Endothelial cell of umbilical vein (primary cell): ENCODE data around the gene NIPBL. TPM values are rescaled to one million over a fixed set of nuclear protein-coding genes. Genes with fewer than 3 reads are reported as not detected.

ENCODE experiments used
- BruUV-seq: library from RNA; stranded (reverse); fragments of 400-500 nt; replicated peaks from 2 replicates; lab custom pipeline; 2021; lab: Mats Ljungman, UMichigan
- CTCF ChIA-PET: fragments of 300-600, 350-600 bp; sonication (Branson Sonifier 250); formaldehyde crosslinking; loops from one replicate; lab custom pipeline; 2021; ENCODE audit warnings: antibody characterized with exemption, inconsistent platforms; lab: Charles Lee
- POLR2A ChIA-PET: fragments of 300-600, 350-600 bp; sonication (Branson Sonifier 250); formaldehyde crosslinking; loops from one replicate; lab custom pipeline; 2021; ENCODE audit warnings: antibody characterized with exemption, inconsistent platforms; lab: Charles Lee
- DNase-seq: peaks from one replicate; pipeline ENCODE4 v3.0.0-alpha.2; 2011; ENCODE audit warnings: low read depth, low spot score
- FAIRE-seq: peaks from 2 replicates; lab custom pipeline; 2011; peaks lifted over from hg19 to GRCh38; lab: Jason Lieb, UNC
- H2AFZ ChIP-seq: 2 replicates; pipeline ENCODE4 v1.6.0; 2012; ENCODE audit warnings: low read depth, low read length, control low read depth, inconsistent platforms
- H3K27ac ChIP-seq: 2 replicates; pipeline ENCODE4 v1.5.1; 2011; ENCODE audit warnings: low read depth, mild to moderate bottlenecking, control low read depth, low read length, moderate library complexity; ENCODE audit not compliant: insufficient read depth
- H3K27me3 ChIP-seq, 2 experiments: 2 replicates each; pipeline versions ENCODE4 v1.6.0 to v1.6.1; 2011; ENCODE audit warnings: low read length in 2 of 2, mixed read lengths in 1 of 2; ENCODE audit not compliant: control insufficient read depth in 2 of 2, insufficient read depth in 2 of 2
- H3K36me3 ChIP-seq, 2 experiments: 2 replicates in 1 of 2; 3 replicates in 1 of 2; pipeline ENCODE4 v1.5.1; 2011; ENCODE audit warnings: low read length in 2 of 2, mild to moderate bottlenecking in 1 of 2, moderate library complexity in 1 of 2; ENCODE audit not compliant: control insufficient read depth in 2 of 2, insufficient read depth in 2 of 2; ENCODE audit errors: extremely low read depth in 1 of 2
- H3K4me1 ChIP-seq: 3 replicates; pipeline ENCODE4 v1.5.1; 2011; ENCODE audit warnings: mild to moderate bottlenecking, low read length; ENCODE audit not compliant: control insufficient read depth, insufficient read depth; ENCODE audit errors: extremely low read depth
- H3K4me2 ChIP-seq: 2 replicates; pipeline ENCODE4 v1.6.1; 2011; ENCODE audit warnings: low read length, control low read depth, mixed read lengths; ENCODE audit not compliant: insufficient read depth
- H3K4me3 ChIP-seq, 3 experiments: fragments of 200-600 bp in 1 of 3; sonication (generic), shearing (Covaris generic) in 1 of 3; replicated peaks in 1 of 3; 2 replicates each; pipeline ENCODE4 v1.5.1; 2011 to 2016; ENCODE audit warnings: control low read depth in 3 of 3, low read length in 3 of 3, mild to moderate bottlenecking in 2 of 3, inconsistent platforms in 1 of 3, low read depth in 1 of 3, moderate library complexity in 1 of 3; ENCODE audit not compliant: insufficient read depth in 1 of 3
- H3K79me2 ChIP-seq: 2 replicates; pipeline ENCODE4 v1.6.0; 2012; ENCODE audit warnings: low read length, inconsistent platforms; ENCODE audit not compliant: control insufficient read depth, insufficient read depth
- H3K9ac ChIP-seq: replicated peaks from 2 replicates; pipeline ENCODE3; 2011; ENCODE audit warnings: low read length, control low read depth; ENCODE audit not compliant: insufficient read depth; ENCODE audit errors: extremely low read depth
- H3K9me1 ChIP-seq: replicated peaks from 3 replicates; pipeline ENCODE4 v1.6.0; 2011; ENCODE audit warnings: mild to moderate bottlenecking, low read length; ENCODE audit not compliant: control insufficient read depth, insufficient read depth; ENCODE audit errors: extremely low read depth
- H3K9me3 ChIP-seq: replicated peaks from 2 replicates; pipeline ENCODE4 v1.5.1; 2012; ENCODE audit warnings: low read length, inconsistent platforms; ENCODE audit not compliant: control insufficient read depth, insufficient read depth
- H4K20me1 ChIP-seq: replicated peaks from 2 replicates; pipeline ENCODE3; 2011; ENCODE audit warnings: mild to moderate bottlenecking, low read length; ENCODE audit not compliant: control insufficient read depth, insufficient read depth; ENCODE audit errors: extremely low read depth
- CTCF ChIP-seq, 2 donors: IDR thresholded peaks; 1 replicate in 1 of 2; 2 replicates in 1 of 2; pipeline ENCODE4 v1.5.1; 2011; ENCODE audit warnings: low read length in 2 of 2, mild to moderate bottlenecking in 2 of 2, moderate library complexity in 2 of 2, control low read depth in 1 of 2, inconsistent platforms in 1 of 2, low read depth in 1 of 2; ENCODE audit not compliant: insufficient read depth in 1 of 2; ENCODE audit errors: extremely low read depth in 1 of 2
- EZH2 ChIP-seq: IDR thresholded peaks from 2 replicates; pipeline ENCODE4 v1.6.1; 2012; ENCODE audit warnings: borderline replicate concordance, low read depth, mild to moderate bottlenecking, moderate library complexity, low read length, inconsistent platforms; ENCODE audit not compliant: severe bottlenecking
- FOS ChIP-seq: IDR thresholded peaks from 2 replicates; pipeline ENCODE4 v1.6.1; 2011; ENCODE audit warnings: mild to moderate bottlenecking, low read length, moderate library complexity, borderline replicate concordance; ENCODE audit not compliant: insufficient read depth
- GATA2 ChIP-seq: IDR thresholded peaks from 2 replicates; pipeline ENCODE4 v1.7.0; 2011; ENCODE audit warnings: low read depth, mild to moderate bottlenecking, moderate library complexity, mixed read lengths, low read length; ENCODE audit not compliant: insufficient read length, insufficient read depth
- JUN ChIP-seq: IDR thresholded peaks from 2 replicates; pipeline ENCODE4 v1.6.1; 2011; ENCODE audit warnings: borderline replicate concordance, low read depth; ENCODE audit not compliant: insufficient read length, insufficient read depth
- MAX ChIP-seq: IDR thresholded peaks from 2 replicates; pipeline ENCODE4 v1.6.1; 2011; ENCODE audit not compliant: insufficient read depth, insufficient read length
- MYC ChIP-seq: IDR thresholded peaks from one replicate; pipeline ENCODE4 v1.6.1; 2011; ENCODE audit warnings: mild to moderate bottlenecking, low read depth, low read length
- POLR2A ChIP-seq: IDR thresholded peaks from 2 replicates; pipeline ENCODE4 v1.6.1; 2012; ENCODE audit warnings: low read depth, mild to moderate bottlenecking, control low read depth, low read length
- POLR2AphosphoS5 ChIP-seq: IDR thresholded peaks from 2 replicates; pipeline ENCODE4 v1.6.1; 2012; ENCODE audit warnings: low read depth, mild to moderate bottlenecking, control low read depth, low read length, moderate library complexity; ENCODE audit not compliant: insufficient read depth
- dilution Hi-C: fragments of 300-500 bp; cut with MboI; formaldehyde crosslinking; loops from one replicate; pipeline ENCODE4 v1.15.0; 2019; ENCODE audit warnings: low sequenced_read_pairs; ENCODE audit not compliant: extremely low pct_ligation_motif_present
- intact Hi-C: fragments of 100-400 bp; cut with micrococcal nuclease; formaldehyde crosslinking; loops from one replicate; pipeline ENCODE4 v1.10.0; 2022
- polyA plus RNA-seq, 4 experiments: library from polyadenylated mRNA; depleted of rRNA in 3 of 4; stranded (reverse) in 3 of 4; unstranded in 1 of 4; fragments of >200 nt; gene quantifications; 2 replicates each; pipeline versions ENCODE4 v1.2.1 to v1.2.3, GENCODE V29; 2011 to 2012; ENCODE audit warnings: missing spikeins in 1 of 4
- total RNA-seq: library from RNA; stranded (reverse); gene quantifications from 2 replicates; pipeline ENCODE4 v1.2.3, GENCODE V29; 2021

Gene NIPBL
- total and polyA plus RNA-seq, 2 donors (not counting 3 experiments of a cell fraction or from before 2014, with no cell fraction given), result 15.5 to 50.7 TPM

GRCh38 chr5:36902353-36902752 is 25.8 kb downstream of the NIPBL start:
- no TSS peak for BruUV-seq
- FAIRE-seq, result no peak
- dilution Hi-C loops (no loop called here), intact Hi-C loops (no loop called here)
- POLR2A ChIA-PET, result no interaction called here
- H3K9ac ChIP-seq, result no peak overlapping the region
- TF ChIP-seq CTCF (IDR thresholded peaks at IDR 0.05; ENCODE audit: extremely low read depth in 1 of 2, insufficient read depth in 1 of 2, low read depth in 1 of 2, low read length in 2 of 2) (no peak), GATA2 (no peak), POLR2A (no peak), MAX (no peak), JUN (no peak), EZH2 (no peak), POLR2AphosphoS5 (no peak), MYC (no peak), FOS (no peak)
- H3K4me1 ChIP-seq, result peaks cover 5% of the 10 kb centered on the region
- CTCF ChIA-PET, result no interaction called here
- peaks cover 22% of the 10 kb centered on the region for H4K20me1 ChIP-seq
- H3K4me3 ChIP-seq, result no peak overlapping the region
- no peaks in the 10 kb centered on the region for H3K9me1 ChIP-seq
- no peak for DNase-seq
- peaks cover 96% of the 10 kb centered on the region for H3K79me2 ChIP-seq
- H3K9me3 ChIP-seq, result no peaks in the 10 kb centered on the region
- H3K27ac ChIP-seq, result no peak overlapping the region
- H2AFZ ChIP-seq, result no peak overlapping the region
- H3K27me3 ChIP-seq, result no peaks in the 10 kb centered on the region
- H3K4me2 ChIP-seq, result no peak overlapping the region
- H3K36me3 ChIP-seq, result no peaks in the 10 kb centered on the region
